Suprapubic skin (tissue), 4 donors: ENCODE data around the gene CTNNBIP1. TPM values are rescaled to one million over a fixed set of nuclear protein-coding genes. Genes with fewer than 3 reads are reported as not detected.
"Not testable (repeated sequence)": the region's sequence is repeated elsewhere in the genome, so short reads cannot be mapped to it uniquely, and the experiment has no call there.

Experiments
- DNase-seq, 2 donors: peaks; one replicate each; pipeline ENCODE4 v3.0.0-alpha.2; 2019; ENCODE audit warnings: low spot score in 2 of 2
- H3K27ac ChIP-seq: fragments of 200-600 bp; sonication (generic); one replicate; pipeline ENCODE4 v1.5.1; 2019
- H3K27me3 ChIP-seq: fragments of 200-600 bp; sonication (generic); one replicate; pipeline ENCODE4 v1.5.1; 2019
- H3K36me3 ChIP-seq: fragments of 200-600 bp; sonication (generic); one replicate; pipeline ENCODE4 v1.5.1; 2019
- H3K4me1 ChIP-seq: fragments of 200-600 bp; sonication (generic); one replicate; pipeline ENCODE4 v1.5.1; 2019
- H3K4me3 ChIP-seq: fragments of 200-600 bp; sonication (generic); one replicate; pipeline ENCODE4 v1.5.1; 2019; ENCODE audit warnings: mild to moderate bottlenecking
- H3K9me3 ChIP-seq: fragments of 200-600 bp; sonication (generic); one replicate; pipeline ENCODE4 v1.5.1; 2019
- EP300 ChIP-seq: sonication (generic); formaldehyde crosslinking; IDR thresholded peaks from one replicate; pipeline ENCODE4 v1.6.1; 2017; ENCODE audit warnings: antibody characterized with exemption
- POLR2A ChIP-seq, 2 donors: fragments of 450-650 bp; IDR thresholded peaks; one replicate each; pipeline ENCODE4 v1.6.1; 2017; ENCODE audit warnings: antibody characterized with exemption in 2 of 2, mild to moderate bottlenecking in 2 of 2, moderate library complexity in 2 of 2
- POLR2AphosphoS5 ChIP-seq, 3 donors: sonication (generic); formaldehyde crosslinking; IDR thresholded peaks; one replicate each; pipeline ENCODE4 v1.6.1; 2017; ENCODE audit warnings: antibody characterized with exemption in 3 of 3
- WGBS: methylation state at CpG from one replicate; pipeline ENCODE4 v1.1.5; 2018; 5-methylcytosine and 5-hydroxymethylcytosine counted together
- total RNA-seq, 4 donors: library from RNA; depleted of rRNA; stranded (reverse); fragments of >200 nt; gene quantifications; one replicate each; pipeline ENCODE4 v1.1.0, GENCODE V29; 2016
- TF ChIP-seq, protein P1 (sequence below), 2 donors: fragments of 200-600 bp in 1 of 2; fragments of 450-650 bp in 1 of 2; sonication (generic) in 1 of 2; IDR thresholded peaks; one replicate each; pipeline ENCODE4 v1.5.1; 2016 to 2019; ENCODE audit warnings: antibody characterized with exemption in 2 of 2, mild to moderate bottlenecking in 1 of 2, moderate library complexity in 1 of 2

The CTNNBIP1 gene
- total RNA-seq, 4 donors from 2014 or later: 197 to 538 (median 406) TPM

DNA sequence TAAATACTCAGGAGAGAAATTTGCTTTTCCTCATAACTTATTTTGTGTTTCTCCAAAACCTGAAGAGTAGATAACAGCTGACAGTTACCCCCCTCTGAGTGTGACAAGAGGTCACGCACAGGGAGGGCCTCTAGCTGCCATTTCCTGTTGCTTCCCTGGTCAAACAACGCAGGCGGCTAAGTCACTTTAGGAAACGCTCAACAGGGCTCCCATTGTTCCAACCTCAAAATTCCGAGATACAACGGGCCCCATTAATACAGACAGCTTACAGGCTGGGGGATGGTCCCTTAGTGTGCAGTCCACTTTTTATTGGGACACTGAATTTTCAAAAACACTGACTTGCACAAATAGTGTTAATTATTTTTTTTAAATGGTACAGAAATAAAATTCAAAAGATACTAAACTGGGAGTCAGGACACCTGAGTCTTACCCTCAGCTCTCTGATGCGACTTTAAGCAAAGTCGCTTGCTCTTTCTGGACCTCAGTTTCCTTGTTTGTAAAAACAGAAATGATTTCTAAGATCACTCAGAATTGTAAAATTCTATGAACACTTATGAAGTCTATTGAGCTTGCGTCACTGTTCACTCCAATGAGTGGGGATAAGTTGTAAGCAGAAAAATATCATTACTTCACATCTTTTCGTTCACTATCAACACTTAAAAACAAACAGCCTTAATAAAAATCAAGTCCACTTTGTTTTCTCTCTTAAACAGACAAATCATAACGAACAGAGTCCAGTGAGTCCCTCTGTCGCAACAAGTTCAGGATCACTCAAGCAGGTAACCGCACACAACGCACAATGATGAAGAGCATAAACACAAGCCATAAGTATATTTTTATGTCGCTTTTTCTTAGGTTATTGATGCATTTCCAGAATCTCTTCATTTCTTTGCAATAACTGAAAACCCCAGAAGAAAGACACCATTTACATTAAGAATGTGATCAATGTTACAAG lies 19.6 kb upstream of the CTNNBIP1 start:
- DNase-seq: no peak
- no peaks in the 10 kb centered on the region for H3K4me1 ChIP-seq
- peaks cover 50% of the 10 kb centered on the region for H3K36me3 ChIP-seq
- TF ChIP-seq, protein P1, sequence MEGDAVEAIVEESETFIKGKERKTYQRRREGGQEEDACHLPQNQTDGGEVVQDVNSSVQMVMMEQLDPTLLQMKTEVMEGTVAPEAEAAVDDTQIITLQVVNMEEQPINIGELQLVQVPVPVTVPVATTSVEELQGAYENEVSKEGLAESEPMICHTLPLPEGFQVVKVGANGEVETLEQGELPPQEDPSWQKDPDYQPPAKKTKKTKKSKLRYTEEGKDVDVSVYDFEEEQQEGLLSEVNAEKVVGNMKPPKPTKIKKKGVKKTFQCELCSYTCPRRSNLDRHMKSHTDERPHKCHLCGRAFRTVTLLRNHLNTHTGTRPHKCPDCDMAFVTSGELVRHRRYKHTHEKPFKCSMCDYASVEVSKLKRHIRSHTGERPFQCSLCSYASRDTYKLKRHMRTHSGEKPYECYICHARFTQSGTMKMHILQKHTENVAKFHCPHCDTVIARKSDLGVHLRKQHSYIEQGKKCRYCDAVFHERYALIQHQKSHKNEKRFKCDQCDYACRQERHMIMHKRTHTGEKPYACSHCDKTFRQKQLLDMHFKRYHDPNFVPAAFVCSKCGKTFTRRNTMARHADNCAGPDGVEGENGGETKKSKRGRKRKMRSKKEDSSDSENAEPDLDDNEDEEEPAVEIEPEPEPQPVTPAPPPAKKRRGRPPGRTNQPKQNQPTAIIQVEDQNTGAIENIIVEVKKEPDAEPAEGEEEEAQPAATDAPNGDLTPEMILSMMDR (IDR thresholded peaks at IDR 0.05): no peak
- TF ChIP-seq EP300 (no peak), POLR2A (IDR thresholded peaks at IDR 0.05) (no peak), POLR2AphosphoS5 (IDR thresholded peaks at IDR 0.05) (no peak)
- no peak overlapping the region for H3K4me3 ChIP-seq
- no peaks in the 10 kb centered on the region for H3K27me3 ChIP-seq
- no peaks in the 10 kb centered on the region for H3K9me3 ChIP-seq
- WGBS: 81% methylated on average over 15 of the region's 15 CpGs
- no peak overlapping the region for H3K27ac ChIP-seq

- Histone ChIP-seq H3K9me3 (no peaks in the 10 kb centered on the region), H3K4me1 (no peaks in the 10 kb centered on the region), H3K27me3 (no peaks in the 10 kb centered on the region), H3K27ac (no peak overlapping the region), H3K4me3 (no peak overlapping the region), H3K36me3 (peaks cover 34% of the 10 kb centered on the region)
- no peak for DNase-seq
- WGBS: 91% methylated on average over 5 of the region's 5 CpGs
- TF ChIP-seq, protein P1 (IDR thresholded peaks at IDR 0.05): no peak
- no peak for TF ChIP-seq POLR2A (IDR thresholded peaks at IDR 0.05)
- TF ChIP-seq POLR2AphosphoS5 (IDR thresholded peaks at IDR 0.05): no peak
- TF ChIP-seq EP300: no peak
Measured at GRCh38 chr1:9927259-9927658, 17.2 kb upstream of the CTNNBIP1 start.

DNA sequence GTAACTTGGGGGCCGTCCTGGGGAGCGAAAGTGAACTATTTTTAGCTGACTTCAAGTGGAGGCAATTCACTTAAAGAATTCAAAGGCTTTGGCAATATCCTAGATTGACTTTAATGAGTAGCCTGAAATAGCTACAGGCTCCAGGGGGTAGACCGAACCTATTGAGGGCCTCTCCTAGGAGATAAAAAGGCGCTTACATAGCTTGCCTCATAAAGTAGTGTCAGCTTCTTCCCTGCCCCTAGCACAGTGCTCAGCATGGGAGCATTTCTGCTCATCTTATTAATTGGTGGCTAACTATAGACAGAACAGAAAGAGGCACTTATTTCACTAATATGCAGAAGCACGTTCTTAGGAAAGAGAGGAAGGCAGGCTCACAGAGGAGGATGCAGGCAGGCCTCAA lies 12.3 kb upstream of the CTNNBIP1 start:
- H3K27ac ChIP-seq: no peak overlapping the region
- DNase-seq: no peak
- no peaks in the 10 kb centered on the region for H3K27me3 ChIP-seq
- no peak overlapping the region for H3K4me3 ChIP-seq
- WGBS: 72% methylated on average over 5 of the region's 5 CpGs
- no peaks in the 10 kb centered on the region for H3K9me3 ChIP-seq
- H3K36me3 ChIP-seq: no peaks in the 10 kb centered on the region
- TF ChIP-seq POLR2A (IDR thresholded peaks at IDR 0.05) (no peak), POLR2AphosphoS5 (IDR thresholded peaks at IDR 0.05) (no peak), EP300 (no peak)
- TF ChIP-seq, protein P1 (IDR thresholded peaks at IDR 0.05): no peak
- no peaks in the 10 kb centered on the region for H3K4me1 ChIP-seq

- WGBS: 94% methylated on average over 5 of the region's 5 CpGs
- TF ChIP-seq, protein P1 (IDR thresholded peaks at IDR 0.05): no peak
- no peak for TF ChIP-seq POLR2AphosphoS5 (IDR thresholded peaks at IDR 0.05)
- no peak for TF ChIP-seq EP300
- no peak for TF ChIP-seq POLR2A (IDR thresholded peaks at IDR 0.05)
- Histone ChIP-seq H3K4me1 (no peaks in the 10 kb centered on the region), H3K4me3 (no peak overlapping the region), H3K36me3 (no peaks in the 10 kb centered on the region), H3K27me3 (no peaks in the 10 kb centered on the region), H3K9me3 (no peaks in the 10 kb centered on the region), H3K27ac (no peak overlapping the region)
- DNase-seq: no peak
Measured at GRCh38 chr1:9920606-9921005, 10.5 kb upstream of the CTNNBIP1 start.

GRCh38 chr1:9917901-9918300 lies 7.8 kb upstream of the CTNNBIP1 start:
- H3K36me3 ChIP-seq: no peaks in the 10 kb centered on the region
- no peak for TF ChIP-seq POLR2AphosphoS5 (IDR thresholded peaks at IDR 0.05)
- TF ChIP-seq, protein P1 (IDR thresholded peaks at IDR 0.05): no peak
- no peak for TF ChIP-seq POLR2A (IDR thresholded peaks at IDR 0.05)
- H3K27ac ChIP-seq: no peak overlapping the region
- H3K27me3 ChIP-seq: no peaks in the 10 kb centered on the region
- 91% methylated on average over 1 of the region's 1 CpG for WGBS
- H3K4me1 ChIP-seq: no peaks in the 10 kb centered on the region
- no peaks in the 10 kb centered on the region for H3K9me3 ChIP-seq
- DNase-seq: no peak
- H3K4me3 ChIP-seq: no peak overlapping the region

- not testable (repeated sequence) for H3K4me3 ChIP-seq, H3K4me1 ChIP-seq, H3K27ac ChIP-seq, DNase-seq, H3K27me3 ChIP-seq, H3K36me3 ChIP-seq, H3K9me3 ChIP-seq
- 97% methylated on average over 3 of the region's 3 CpGs for WGBS
Measured at GRCh38 chr1:9917495-9917894, 7.4 kb upstream of the CTNNBIP1 start.
